Naive thymus-derived CD8-positive, alpha-beta T cell (primary cell): ENCODE results near the gene ATP11A. TPM values are rescaled to one million over a fixed set of nuclear protein-coding genes. Genes with fewer than 3 reads are reported as not detected.

Experiments
- ATAC-seq, 2 donors: fragments of 150-1000 bp; cut with Tn5 transposase in 1 of 2; sonication (Bioruptor Pico), chemical (Tn5 transposase) in 1 of 2; 1 replicate in 1 of 2; 2 replicates in 1 of 2; pipeline ENCODE4 v1.10.0; 2021; ENCODE audit warnings: mild to moderate bottlenecking in 2 of 2, moderate library complexity in 2 of 2
- POLR2A ChIA-PET: fragments of 350-600 bp; sonication (Branson Sonifier 250); formaldehyde crosslinking; loops from one replicate; lab custom pipeline; 2021; ENCODE audit warnings: antibody characterized with exemption; lab: Charles Lee
- DNase-seq, 10 donors: peaks; one replicate each; pipeline versions ENCODE4 v3.0.0 to v3.0.0-alpha.2; 2020 to 2022
- H3K27ac Mint-ChIP-seq, 10 donors: one replicate each; pipeline ENCODE4 v1.8.0; 2020 to 2022; ENCODE audit warnings: mild to moderate bottlenecking in 10 of 10, mixed read lengths in 10 of 10, moderate library complexity in 4 of 10, inconsistent platforms in 1 of 10
- H3K27me3 Mint-ChIP-seq, 5 donors: one replicate each; pipeline ENCODE4 v1.8.0; 2021 to 2022; ENCODE audit warnings: mixed read lengths in 5 of 5
- H3K36me3 Mint-ChIP-seq, 3 donors: one replicate each; pipeline ENCODE4 v1.8.0; 2020 to 2022; ENCODE audit warnings: mixed read lengths in 3 of 3, mild to moderate bottlenecking in 2 of 3, inconsistent platforms in 1 of 3
- H3K4me1 Mint-ChIP-seq, 4 donors: one replicate each; pipeline ENCODE4 v1.8.0; 2021 to 2022; ENCODE audit warnings: mixed read lengths in 4 of 4
- H3K4me3 Mint-ChIP-seq, 10 donors: one replicate each; pipeline ENCODE4 v1.8.0; 2020 to 2022; ENCODE audit warnings: mild to moderate bottlenecking in 10 of 10, mixed read lengths in 10 of 10, moderate library complexity in 6 of 10, inconsistent platforms in 1 of 10
- H3K9me3 Mint-ChIP-seq, 9 donors: one replicate each; pipeline ENCODE4 v1.8.0; 2020 to 2022; ENCODE audit warnings: mixed read lengths in 9 of 9, mild to moderate bottlenecking in 3 of 9, inconsistent platforms in 1 of 9, moderate library complexity in 1 of 9
- polyA plus RNA-seq, 3 donors: library from polyadenylated mRNA; unstranded; fragments of 300-500 nt; fragmentation: Illumina TruSeq; gene quantifications; one replicate each; pipeline ENCODE4 v1.2.3, GENCODE V29; 2021
- total RNA-seq, 8 experiments: library from RNA in 2 of 8; stranded (reverse) in 2 of 8; gene quantifications; one replicate each; pipeline ENCODE4 v1.2.3 and lab custom pipeline; 2021 to 2026

ATP11A gene
- total and polyA plus RNA-seq, 5 experiments from 2014 or later: 0.76 to 23.9 (median 3.1) TPM

DNA sequence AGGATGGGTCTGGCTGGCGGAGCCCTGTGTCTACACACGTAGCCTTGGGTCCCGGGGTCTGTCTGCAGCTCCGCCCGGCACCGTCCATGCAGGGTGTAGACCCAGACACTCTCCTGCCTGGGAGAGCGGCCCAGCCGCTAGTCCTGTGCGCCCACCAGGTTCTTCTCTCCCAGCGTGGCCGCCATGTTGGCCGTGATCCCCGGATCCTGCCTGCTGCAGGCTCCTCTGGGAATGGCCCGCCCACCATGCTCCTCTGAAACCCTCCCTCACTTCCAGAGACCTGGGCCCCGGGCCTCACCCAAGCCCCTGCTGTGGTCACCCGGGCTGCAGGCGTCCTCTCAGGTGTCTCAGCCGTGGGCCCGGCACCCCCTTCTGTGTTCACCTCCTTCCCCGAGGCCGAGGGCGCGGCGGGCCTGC, 221.5 kb downstream of the ATP11A start:
- Mint-ChIP-seq H3K4me3 (no peak overlapping the region), H3K36me3 (no peaks in the 10 kb centered on the region), H3K9me3 (peaks cover 0 to 6% (median 0%) of the 10 kb centered on the region in 9 donors)

DNA sequence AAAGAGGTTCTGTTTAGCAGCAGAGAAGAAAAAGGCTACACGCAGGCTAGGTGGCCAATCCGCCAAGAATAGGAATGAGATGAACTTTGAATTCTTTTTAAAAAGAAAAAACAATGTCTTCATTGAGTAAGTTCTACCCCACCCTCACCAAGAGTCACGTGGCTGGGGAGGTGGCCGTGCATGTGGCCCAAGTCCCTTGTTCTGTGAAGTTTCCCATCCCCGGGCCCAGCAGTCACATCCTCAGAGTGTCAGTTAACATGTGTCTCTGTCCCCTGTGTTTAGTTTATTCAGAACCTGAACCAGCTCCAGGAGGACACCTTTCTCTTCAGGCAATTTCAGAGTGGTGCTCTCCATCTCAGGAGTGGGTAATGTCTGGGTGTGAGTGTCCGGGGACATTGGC, 222.0 kb downstream of the ATP11A start:
- Mint-ChIP-seq H3K27ac (no peak overlapping the region), H3K4me1 (peaks cover 0 to 15% (median 0%) of the 10 kb centered on the region in 4 donors), H3K27me3 (peaks cover 14 to 22% (median 21%) of the 10 kb centered on the region in 5 donors), H3K4me3 (no peak overlapping the region), H3K9me3 (peaks cover 0 to 2% (median 0%) of the 10 kb centered on the region in 9 donors), H3K36me3 (no peaks in the 10 kb centered on the region)
- DNase-seq (no peak), ATAC-seq (no peak)
- POLR2A ChIA-PET: no interaction called here

More for the DNA sequence above, 221.5 kb downstream of the ATP11A start:
- H3K4me1 Mint-ChIP-seq: peaks cover 0 to 15% (median 0%) of the 10 kb centered on the region in 4 donors
- DNase-seq: no peak
- ATAC-seq: no peak
- peaks cover 12 to 21% (median 15%) of the 10 kb centered on the region in 5 donors for H3K27me3 Mint-ChIP-seq
- H3K27ac Mint-ChIP-seq: no peak overlapping the region
- POLR2A ChIA-PET: no interaction called here

GRCh38 chr13:112912726-112913440, 223.0 kb downstream of the ATP11A start:
- H3K9me3 Mint-ChIP-seq: no peaks in the 10 kb centered on the region
- ATAC-seq: no peak
- POLR2A ChIA-PET: no interaction called here
- H3K4me3 Mint-ChIP-seq: no peak overlapping the region
- no peak for DNase-seq
- peaks cover 0 to 12% (median 0%) of the 10 kb centered on the region in 4 donors for H3K4me1 Mint-ChIP-seq
- no peaks in the 10 kb centered on the region for H3K36me3 Mint-ChIP-seq
- no peak overlapping the region for H3K27ac Mint-ChIP-seq
- H3K27me3 Mint-ChIP-seq: peaks cover 19 to 31% (median 24%) of the 10 kb centered on the region in 5 donors

DNA sequence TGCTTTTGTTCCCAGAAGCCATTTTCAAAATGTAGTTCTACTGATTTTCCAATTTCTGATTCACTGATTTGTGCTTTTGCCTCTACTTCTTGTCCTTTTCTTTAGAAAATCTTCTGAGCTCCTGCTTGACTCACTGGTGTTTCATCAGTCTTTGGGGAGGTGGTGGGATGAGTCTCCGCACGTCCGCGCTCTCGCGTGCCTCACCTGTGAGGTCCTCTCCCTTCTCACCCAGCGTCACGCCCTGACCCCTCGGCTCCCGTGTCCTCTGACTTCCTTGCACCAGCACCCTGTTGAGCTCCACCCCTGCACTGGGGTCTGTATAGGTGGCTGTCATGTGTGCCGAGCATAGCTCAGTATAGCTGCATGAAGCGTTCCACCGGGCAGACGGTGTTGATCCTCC, 226.5 kb downstream of the ATP11A start:
- Mint-ChIP-seq H3K9me3 (no peaks in the 10 kb centered on the region), H3K27ac (no peak overlapping the region), H3K27me3 (peaks cover 28 to 52% (median 35%) of the 10 kb centered on the region in 5 donors), H3K4me1 (no peaks in the 10 kb centered on the region), H3K4me3 (no peak overlapping the region), H3K36me3 (no peaks in the 10 kb centered on the region)
- ATAC-seq (no peak), DNase-seq (no peak)
- POLR2A ChIA-PET: interaction anchor here (0.7 kb wide), 1 partner anchor 8 kb away, joined by 3 read pairs; no protein-coding TSS in a partner anchor

GRCh38 chr13:112917056-112917664, 227.3 kb downstream of the ATP11A start:
- no peak overlapping the region for H3K27ac Mint-ChIP-seq
- H3K27me3 Mint-ChIP-seq: peaks cover 29 to 52% (median 32%) of the 10 kb centered on the region in 5 donors
- DNase-seq (no peak), ATAC-seq (no peak)
- no peak overlapping the region for H3K4me3 Mint-ChIP-seq
- POLR2A ChIA-PET: interaction anchor here (0.7 kb wide), 1 partner anchor 9 kb away, joined by 3 read pairs; no protein-coding TSS in a partner anchor
- no peaks in the 10 kb centered on the region for H3K36me3 Mint-ChIP-seq
- no peaks in the 10 kb centered on the region for H3K9me3 Mint-ChIP-seq
- no peaks in the 10 kb centered on the region for H3K4me1 Mint-ChIP-seq

DNA sequence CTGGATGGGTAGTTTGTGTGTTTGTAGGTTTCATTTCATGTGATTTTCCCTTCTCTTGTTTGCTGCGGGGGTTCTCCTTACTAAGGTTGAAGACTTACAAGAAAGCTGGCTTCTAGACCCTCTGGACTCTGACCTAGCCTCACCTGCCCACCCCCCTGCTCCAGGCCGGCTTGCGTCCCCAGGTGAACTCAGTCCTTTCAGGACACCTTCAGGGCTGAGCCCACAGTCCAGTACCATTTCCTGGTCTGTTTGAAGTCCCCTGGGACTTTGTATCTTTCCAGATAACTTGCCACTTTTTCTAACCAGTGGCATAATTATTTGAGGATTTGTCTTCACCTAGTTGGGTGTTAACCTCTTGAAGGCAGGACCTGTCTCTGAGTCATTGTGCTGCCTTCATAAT, 227.9 kb downstream of the ATP11A start:
- H3K4me1 Mint-ChIP-seq: no peaks in the 10 kb centered on the region
- no peak overlapping the region for H3K4me3 Mint-ChIP-seq
- peaks cover 31 to 52% (median 32%) of the 10 kb centered on the region in 5 donors for H3K27me3 Mint-ChIP-seq
- no peaks in the 10 kb centered on the region for H3K36me3 Mint-ChIP-seq
- POLR2A ChIA-PET: no interaction called here
- no peak overlapping the region for H3K27ac Mint-ChIP-seq
- H3K9me3 Mint-ChIP-seq: no peaks in the 10 kb centered on the region
- DNase-seq (no peak), ATAC-seq (no peak)

DNA sequence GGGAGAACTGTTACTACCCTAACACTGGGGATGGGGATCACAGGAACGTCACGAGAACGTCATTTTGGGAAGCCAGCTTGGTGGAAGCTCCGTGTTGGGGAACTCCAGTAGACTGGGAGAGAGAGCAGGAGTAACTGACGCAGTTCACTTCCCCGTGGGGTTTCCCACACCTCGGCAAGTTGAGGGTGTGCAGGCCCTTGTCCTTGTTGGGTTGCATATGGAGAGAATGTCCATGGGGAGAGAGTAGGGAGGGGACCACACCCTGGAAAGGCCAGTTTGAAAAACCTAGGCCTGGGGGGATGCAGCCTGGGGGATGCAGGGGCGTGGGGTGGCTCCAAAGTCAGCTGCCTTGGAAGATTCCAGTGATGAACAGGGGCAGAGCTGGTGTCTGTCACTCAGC, 228.4 kb downstream of the ATP11A start:
- H3K27ac Mint-ChIP-seq: no peak overlapping the region
- H3K36me3 Mint-ChIP-seq: no peaks in the 10 kb centered on the region
- peaks cover 31 to 52% (median 32%) of the 10 kb centered on the region in 5 donors for H3K27me3 Mint-ChIP-seq
- no peaks in the 10 kb centered on the region for H3K9me3 Mint-ChIP-seq
- H3K4me1 Mint-ChIP-seq: no peaks in the 10 kb centered on the region
- ATAC-seq (no peak), DNase-seq (no peak)
- no peak overlapping the region for H3K4me3 Mint-ChIP-seq
- POLR2A ChIA-PET: no interaction called here

- DNase-seq: no peak
- no peak for ATAC-seq
- Mint-ChIP-seq H3K4me1 (no peaks in the 10 kb centered on the region), H3K27ac (no peak overlapping the region), H3K9me3 (no peaks in the 10 kb centered on the region), H3K27me3 (peaks cover 30 to 56% (median 35%) of the 10 kb centered on the region in 5 donors), H3K36me3 (no peaks in the 10 kb centered on the region), H3K4me3 (no peak overlapping the region)
- POLR2A ChIA-PET: no interaction called here
Measured at GRCh38 chr13:112918746-112919145, 228.9 kb downstream of the ATP11A start.

DNA sequence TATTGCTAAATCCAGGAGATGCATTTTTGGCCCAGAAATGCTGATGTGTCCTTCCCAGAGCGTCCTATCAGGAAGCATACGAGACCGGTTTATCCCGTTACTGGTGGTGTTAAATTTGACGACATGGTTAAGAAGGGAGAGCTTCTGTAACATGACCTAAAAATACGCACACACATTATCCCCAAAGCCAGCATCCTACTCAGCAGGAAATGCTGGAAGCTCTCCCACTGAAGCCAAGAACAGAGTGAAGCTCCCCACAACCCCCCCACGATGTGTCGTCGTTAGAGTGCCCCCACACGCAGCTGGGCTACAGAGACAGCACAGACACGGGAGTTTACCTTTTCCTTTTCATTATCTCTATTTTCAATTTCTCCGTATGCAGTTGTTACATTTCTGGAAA, 234.1 kb downstream of the ATP11A start:
- ATAC-seq (no peak), DNase-seq (no peak)
- H3K4me1 Mint-ChIP-seq: peaks cover 0 to under 1% (median 0%) of the 10 kb centered on the region in 4 donors
- H3K4me3 Mint-ChIP-seq: no peak overlapping the region
- no peak overlapping the region for H3K27ac Mint-ChIP-seq
- no peaks in the 10 kb centered on the region for H3K9me3 Mint-ChIP-seq
- POLR2A ChIA-PET: interaction anchor here (0.6 kb wide), 1 partner anchor 110 kb away, joined by 3 read pairs; no protein-coding TSS in a partner anchor
- H3K27me3 Mint-ChIP-seq: peaks cover 16 to 57% (median 30%) of the 10 kb centered on the region in 5 donors
- no peaks in the 10 kb centered on the region for H3K36me3 Mint-ChIP-seq

- POLR2A ChIA-PET: interaction anchor here (0.6 kb wide), 1 partner anchor 110 kb away, joined by 3 read pairs; no protein-coding TSS in a partner anchor
- H3K9me3 Mint-ChIP-seq: no peaks in the 10 kb centered on the region
- no peaks in the 10 kb centered on the region for H3K36me3 Mint-ChIP-seq
- H3K4me1 Mint-ChIP-seq: peaks cover 2 to 5% (median 4%) of the 10 kb centered on the region in 4 donors
- peaks cover 18 to 61% (median 34%) of the 10 kb centered on the region in 5 donors for H3K27me3 Mint-ChIP-seq
- DNase-seq: no peak
- no peak overlapping the region for H3K4me3 Mint-ChIP-seq
- no peak for ATAC-seq
- H3K27ac Mint-ChIP-seq: no peak overlapping the region
Measured at GRCh38 chr13:112924365-112924764, 234.5 kb downstream of the ATP11A start.

DNA sequence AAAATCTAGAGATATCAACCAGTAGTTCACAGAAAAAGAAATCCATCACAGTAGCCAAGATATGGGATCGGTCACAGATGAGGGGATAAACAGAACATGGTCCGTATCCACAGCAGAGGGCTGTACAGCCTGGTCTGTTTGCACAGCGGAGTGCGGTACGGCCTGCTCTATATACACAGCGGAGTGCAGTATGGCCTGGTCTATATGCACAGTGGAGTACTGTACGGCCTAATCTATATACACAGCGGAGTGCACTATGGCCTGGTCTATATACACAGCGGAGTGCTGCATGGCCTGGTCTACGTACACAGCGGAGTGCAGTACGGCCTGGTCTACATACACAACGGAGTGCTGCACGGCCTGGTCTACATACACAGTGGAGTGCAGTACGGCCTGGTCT, 236.2 kb downstream of the ATP11A start:
- H3K4me1 Mint-ChIP-seq: peaks cover 2 to 12% (median 6%) of the 10 kb centered on the region in 4 donors

DNA sequence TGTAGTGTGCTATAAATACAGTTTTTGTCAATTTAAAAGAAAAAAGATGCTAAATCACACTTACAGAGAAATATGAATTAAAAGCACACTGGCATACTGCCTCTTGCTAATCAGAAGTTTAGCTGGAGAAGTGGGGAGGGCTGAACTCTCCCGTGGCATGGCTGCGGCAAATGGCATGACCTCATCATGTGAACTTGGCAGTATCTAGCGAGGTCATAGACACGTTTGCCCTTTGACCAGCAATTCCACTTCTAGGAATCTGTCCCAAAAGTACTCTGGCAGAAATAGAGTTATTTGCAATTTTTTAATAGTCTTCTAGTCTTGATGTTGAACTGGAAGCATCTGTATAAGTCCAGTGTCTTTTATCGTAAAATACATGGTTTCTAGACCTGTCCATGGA, 237.2 kb downstream of the ATP11A start:
- Mint-ChIP-seq H3K9me3 (no peaks in the 10 kb centered on the region), H3K4me3 (no peak overlapping the region), H3K27ac (no peak overlapping the region), H3K4me1 (peaks cover 2 to 12% (median 6%) of the 10 kb centered on the region in 4 donors), H3K36me3 (no peaks in the 10 kb centered on the region), H3K27me3 (peaks cover 29 to 74% (median 46%) of the 10 kb centered on the region in 5 donors)
- ATAC-seq (no peak), DNase-seq (no peak)
- POLR2A ChIA-PET: no interaction called here

More for the DNA sequence above, 236.2 kb downstream of the ATP11A start:
- H3K4me3 Mint-ChIP-seq: no peak overlapping the region
- ATAC-seq: no peak
- no peaks in the 10 kb centered on the region for H3K36me3 Mint-ChIP-seq
- peaks cover 25 to 64% (median 39%) of the 10 kb centered on the region in 5 donors for H3K27me3 Mint-ChIP-seq
- no peak overlapping the region for H3K27ac Mint-ChIP-seq
- no peaks in the 10 kb centered on the region for H3K9me3 Mint-ChIP-seq
- POLR2A ChIA-PET: no interaction called here
- no peak for DNase-seq
